HS-27A (cell line): ENCODE data around the gene MRAS.
"Not testable (repeated sequence)": the region's sequence is repeated elsewhere in the genome, so short reads cannot be mapped to it uniquely, and the experiment has no call there.

Experiments
- DNase-seq: peaks from one replicate; pipeline ENCODE4 v3.0.0-alpha.2; 2012; ENCODE audit warnings: low read depth, missing footprints

Gene MRAS

GRCh38 chr3:138418601-138419206 is 70.3 kb downstream of the MRAS start:
- DNase-seq: no peak

GRCh38 chr3:138423316-138423715 is 74.9 kb downstream of the MRAS start:
- DNase-seq: no peak

GRCh38 chr3:138424323-138424722 is 75.9 kb downstream of the MRAS start:
- DNase-seq: no peak

- no peak for DNase-seq
These were observed 77.8 kb downstream of the MRAS start for GRCh38 chr3:138426211-138426610.

GRCh38 chr3:138426754-138427153 is 78.4 kb downstream of the MRAS start:
- DNase-seq: not testable (repeated sequence)

- no peak for DNase-seq
These were observed 81.3 kb downstream of the MRAS start for GRCh38 chr3:138429665-138430064.

GRCh38 chr3:138432576-138433240 is 84.3 kb downstream of the MRAS start:
- no peak for DNase-seq

- no peak for DNase-seq
These were observed 85.5 kb downstream of the MRAS start for GRCh38 chr3:138433892-138434275.

- no peak for DNase-seq
These were observed 86.0 kb downstream of the MRAS start, which contains the start of gene ESYT3 for GRCh38 chr3:138434276-138434874. TSS of gene ESYT3 (plus strand) at chr3:138434616. CDS start at chr3:138434799, 183 bp downstream.

- DNase-seq: no peak
These were observed 86.7 kb downstream of the MRAS start for GRCh38 chr3:138434875-138435772.

- DNase-seq: no peak
These were observed 87.5 kb downstream of the MRAS start for GRCh38 chr3:138435840-138436239.

- DNase-seq: no peak
These were observed 88.9 kb downstream of the MRAS start for GRCh38 chr3:138437281-138437680.

GRCh38 chr3:138438896-138439295 is 90.5 kb downstream of the MRAS start:
- DNase-seq: no peak

GRCh38 chr3:138439646-138440045 is 91.3 kb downstream of the MRAS start:
- DNase-seq: no peak

GRCh38 chr3:138440121-138440521 is 91.7 kb downstream of the MRAS start:
- DNase-seq: no peak

GRCh38 chr3:138440596-138440995 is 92.2 kb downstream of the MRAS start:
- DNase-seq: no peak

- DNase-seq: no peak
These were observed 92.9 kb downstream of the MRAS start for GRCh38 chr3:138441256-138441655.

- no peak for DNase-seq
These were observed 93.4 kb downstream of the MRAS start for GRCh38 chr3:138441742-138442141.

GRCh38 chr3:138442433-138442832 is 94.1 kb downstream of the MRAS start:
- peak; percentile 33 for DNase-seq

- no peak for DNase-seq
These were observed 94.7 kb downstream of the MRAS start for GRCh38 chr3:138443091-138443490.

GRCh38 chr3:138443521-138444503 is 95.4 kb downstream of the MRAS start:
- DNase-seq: no peak
